Activated CD4-positive, alpha-beta T cell treated with anti-CD3 and anti-CD28 coated beads, Interleukin-2, amount 50 U/mL, for 1 hour (primary cell): ENCODE measurements around the gene DUSP2.

Experiments used
- DNase-seq: peaks from one replicate; pipeline ENCODE4 v3.0.0-alpha.2; 2020

The DUSP2 gene

GRCh38 chr2:96146881-96147592 lies 1.8 kb upstream of the DUSP2 start:
- no peak for DNase-seq

- peak; percentile 86 for DNase-seq
Observed at GRCh38 chr2:96146153-96146880, 1.1 kb upstream of the DUSP2 start.

GRCh38 chr2:96145848-96146152 lies 560 bp upstream of the DUSP2 start:
- DNase-seq, result no peak

GRCh38 chr2:96144481-96145035 lies 682 bp downstream of the DUSP2 start:
- peak; percentile 43 for DNase-seq

GRCh38 chr2:96143848-96144480 lies 1.3 kb downstream of the DUSP2 start:
- peak; percentile 49 for DNase-seq

- peak; percentile 48 for DNase-seq
Observed at GRCh38 chr2:96143231-96143847, 1.9 kb downstream of the DUSP2 start.

- DNase-seq, result peak; percentile 76
Observed at GRCh38 chr2:96142217-96143113, 2.8 kb downstream of the DUSP2 start.

- peak; percentile 31 for DNase-seq
Observed at GRCh38 chr2:96141624-96141967, 3.6 kb downstream of the DUSP2 start.

GRCh38 chr2:96140941-96141623 lies 4.2 kb downstream of the DUSP2 start:
- no peak for DNase-seq

GRCh38 chr2:96139181-96139758 lies 6.0 kb downstream of the DUSP2 start:
- DNase-seq, result no peak

GRCh38 chr2:96138179-96139145 lies 6.8 kb downstream of the DUSP2 start, which contains the start of gene ASTL:
ASTL (minus strand) TSS chr2:96138502; CDS start chr2:96138436, 66 bp downstream.
- DNase-seq, result peak; percentile 66

GRCh38 chr2:96137321-96138178 lies 7.7 kb downstream of the DUSP2 start:
- DNase-seq, result no peak

- DNase-seq, result no peak
Observed at GRCh38 chr2:96136129-96136720, 9.0 kb downstream of the DUSP2 start.

- DNase-seq, result no peak
Observed at GRCh38 chr2:96135621-96136020, 9.6 kb downstream of the DUSP2 start.

- DNase-seq, result no peak
Observed at GRCh38 chr2:96135171-96135570, 10.1 kb downstream of the DUSP2 start.

- no peak for DNase-seq
Observed at GRCh38 chr2:96134421-96134820, 10.8 kb downstream of the DUSP2 start.

- DNase-seq, result no peak
Observed at GRCh38 chr2:96131813-96132745, 13.2 kb downstream of the DUSP2 start.
